Mucosa of descending colon (tissue), 3 donors: ENCODE data around the gene GPD1. TPM values are rescaled to one million over a fixed set of nuclear protein-coding genes. Genes with fewer than 3 reads are reported as not detected.

ENCODE experiments used
- ATAC-seq: fragments of 200-7000 bp; cut with Tn5 transposase; one replicate; pipeline ENCODE4 v1.9.1; 2020; ENCODE audit warnings: mild to moderate bottlenecking, moderate library complexity
- DNase-seq, 3 donors: peaks; one replicate each; pipeline ENCODE4 v3.0.0-alpha.2; 2020
- H3K36me3 ChIP-seq: fragments of 200-600 bp; one replicate; pipeline ENCODE4 v1.8.0; 2021; ENCODE audit warnings: low read depth, mild to moderate bottlenecking
- H3K4me1 ChIP-seq: fragments of 200-600 bp; one replicate; pipeline ENCODE4 v1.8.0; 2021; ENCODE audit warnings: low read depth, mild to moderate bottlenecking
- H3K4me3 ChIP-seq: fragments of 200-600 bp; one replicate; pipeline ENCODE4 v1.8.0; 2021; ENCODE audit warnings: mild to moderate bottlenecking
- H3K9me3 ChIP-seq: fragments of 200-600 bp; one replicate; pipeline ENCODE4 v1.8.0; 2021; ENCODE audit warnings: mild to moderate bottlenecking
- CTCF ChIP-seq: fragments of 200-600 bp; IDR thresholded peaks from one replicate; pipeline ENCODE4 v1.8.0; 2022; ENCODE audit warnings: antibody characterized with exemption, mild to moderate bottlenecking
- intact Hi-C, 2 donors: fragments of 100-400 bp; cut with DNase I in 1 of 2; cut with micrococcal nuclease in 1 of 2; formaldehyde crosslinking; loops; one replicate each; pipeline versions ENCODE4 v1.11.0 to v1.11.1; 2022; cut with DNase I, micrococcal nuclease
- total RNA-seq, 3 donors: library from RNA; stranded (reverse); fragmentation: NEBNext Ultra II Directional in 2 of 3; extraction: Animal tissue kit (Norgen Biotek cat#: 25700) in 2 of 3; gene quantifications; one replicate each; pipeline versions ENCODE4 v1.2.1 to v1.2.4, GENCODE V29; 2021 to 2023
- donor health status: DM: no; HTN: no; CAD: no; lungs with moderate emphysema.
- donor health status: DM: no; HTN: no; CAD: no.
- donor health status: DM: no; HTN: yes; CAD: no.

GPD1 gene
- total RNA-seq, 3 donors from 2014 or later: 1.7 to 4.1 (median 1.9) TPM

- peaks cover 15% of the 10 kb centered on the region for H3K4me1 ChIP-seq
- intact Hi-C loops: loop anchor here in 1 of 2 donors (10.0 kb wide), 1 partner anchor 93 kb away; the partner anchor contains the start of gene AQP5
- peak in 1 of 3 donors; percentile 50 for DNase-seq
- no peak overlapping the region for H3K4me3 ChIP-seq
- H3K36me3 ChIP-seq: no peaks in the 10 kb centered on the region
- no peak for ATAC-seq
- no peaks in the 10 kb centered on the region for H3K9me3 ChIP-seq
- TF ChIP-seq CTCF: no peak
Observed at GRCh38 chr12:50057896-50058670, 45.7 kb upstream of the GPD1 start.

- Histone ChIP-seq H3K4me3 (no peak overlapping the region), H3K9me3 (no peaks in the 10 kb centered on the region), H3K4me1 (peaks cover 15% of the 10 kb centered on the region), H3K36me3 (no peaks in the 10 kb centered on the region)
- no peak for ATAC-seq
- intact Hi-C loops: loop anchor here in 1 of 2 donors (10.0 kb wide), 1 partner anchor 94 kb away; the partner anchor contains the start of gene AQP5
- DNase-seq: peak in 1 of 3 donors; percentile 45
- TF ChIP-seq CTCF: no peak
Observed at GRCh38 chr12:50058743-50059312, 45.0 kb upstream of the GPD1 start.

GRCh38 chr12:50059440-50060119 is 44.2 kb upstream of the GPD1 start:
- no peak for TF ChIP-seq CTCF
- Histone ChIP-seq H3K9me3 (no peaks in the 10 kb centered on the region), H3K4me3 (no peak overlapping the region), H3K4me1 (peaks cover 15% of the 10 kb centered on the region), H3K36me3 (no peaks in the 10 kb centered on the region)
- ATAC-seq: no peak
- DNase-seq: peak in 1 of 3 donors; percentile 11
- intact Hi-C loops: loop anchor here (5.0 to 10.0 kb wide), 2 partner anchors 87 to 95 kb away; partner anchors contain the start of genes AQP5 (in 1 of the 2) and AQP6 (in 1 of the 2)

GRCh38 chr12:50060120-50060468 is 43.7 kb upstream of the GPD1 start:
- intact Hi-C loops: loop anchor here in 1 of 2 donors (5.0 kb wide), 1 partner anchor 88 kb away; the partner anchor contains the start of gene AQP6
- no peak for ATAC-seq
- no peak for DNase-seq
- H3K9me3 ChIP-seq: no peaks in the 10 kb centered on the region
- no peak for TF ChIP-seq CTCF
- no peaks in the 10 kb centered on the region for H3K36me3 ChIP-seq
- no peak overlapping the region for H3K4me3 ChIP-seq
- H3K4me1 ChIP-seq: peaks cover 15% of the 10 kb centered on the region

- intact Hi-C loops: loop anchor here in 1 of 2 donors (5.0 kb wide), 1 partner anchor 89 kb away; the partner anchor contains the start of gene AQP6
Observed at GRCh38 chr12:50061171-50061570, 42.6 kb upstream of the GPD1 start.

More at GRCh38 chr12:50061171-50061570, 42.6 kb upstream of the GPD1 start:
- no peak for ATAC-seq
- DNase-seq: no peak
- Histone ChIP-seq H3K9me3 (no peaks in the 10 kb centered on the region), H3K4me1 (peaks cover 9% of the 10 kb centered on the region), H3K4me3 (no peak overlapping the region), H3K36me3 (no peaks in the 10 kb centered on the region)
- TF ChIP-seq CTCF: no peak
